HepG2 (cell line): ENCODE measurements around the gene CAMSAP2.
"Not testable (repeated sequence)": the region's sequence is repeated elsewhere in the genome, so short reads cannot be mapped to it uniquely, and the experiment has no call there.

Experiments
- DBP ChIP-seq: sonication (generic); formaldehyde crosslinking; IDR thresholded peaks from 2 replicates; pipeline ENCODE4 v1.4.0; 2020; ENCODE audit warnings: missing genetic modification reagents; ENCODE audit errors: not compliant biosample characterization
- ZNF121 ChIP-seq: sonication (generic); formaldehyde crosslinking; IDR thresholded peaks from 2 replicates; pipeline ENCODE4 v1.5.0; 2020; ENCODE audit warnings: mild to moderate bottlenecking, missing genetic modification reagents

GRCh38 chr1:200791012-200791411 lies 52.3 kb downstream of the CAMSAP2 start:
- not testable (repeated sequence) for TF ChIP-seq ZNF121, DBP
